Mammary epithelial cell (primary cell): ENCODE measurements around the gene PNISR.

ENCODE experiments used
- EZH2 ChIP-seq: IDR thresholded peaks from 2 replicates; pipeline ENCODE4 v1.6.1; 2012; ENCODE audit warnings: low read length, inconsistent platforms, borderline replicate concordance
- TF ChIP-seq, protein P1 (sequence below), 2 donors: IDR thresholded peaks in 1 of 2; conservative IDR thresholded peaks in 1 of 2; 2 replicates each; pipeline ENCODE4 v1.5.1; 2011 to 2012; ENCODE audit warnings: inconsistent platforms in 2 of 2, low read length in 2 of 2, mild to moderate bottlenecking in 2 of 2, control low read depth in 1 of 2, low read depth in 1 of 2; ENCODE audit not compliant: insufficient read depth in 1 of 2; ENCODE audit errors: extremely low read depth in 1 of 2

DNA sequence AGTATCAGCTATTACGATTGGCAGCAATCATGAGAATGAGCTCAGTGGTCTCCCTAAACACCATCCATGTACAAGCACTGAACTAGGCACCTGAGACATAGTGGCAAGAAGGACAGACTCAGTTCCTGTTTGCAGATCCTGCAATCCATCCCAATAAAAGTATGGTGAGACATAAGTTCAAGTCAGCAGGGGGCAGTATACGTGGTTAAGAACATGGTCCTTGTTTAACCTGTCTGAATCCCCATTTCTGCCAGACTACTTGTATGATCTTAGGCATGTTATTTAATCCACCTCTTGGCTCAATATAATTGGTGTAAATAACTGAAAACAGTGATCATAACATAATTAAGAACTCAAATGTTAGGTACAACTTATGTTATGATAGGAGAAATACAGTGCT, 33.2 kb upstream of the PNISR start:
- TF ChIP-seq, protein P1, sequence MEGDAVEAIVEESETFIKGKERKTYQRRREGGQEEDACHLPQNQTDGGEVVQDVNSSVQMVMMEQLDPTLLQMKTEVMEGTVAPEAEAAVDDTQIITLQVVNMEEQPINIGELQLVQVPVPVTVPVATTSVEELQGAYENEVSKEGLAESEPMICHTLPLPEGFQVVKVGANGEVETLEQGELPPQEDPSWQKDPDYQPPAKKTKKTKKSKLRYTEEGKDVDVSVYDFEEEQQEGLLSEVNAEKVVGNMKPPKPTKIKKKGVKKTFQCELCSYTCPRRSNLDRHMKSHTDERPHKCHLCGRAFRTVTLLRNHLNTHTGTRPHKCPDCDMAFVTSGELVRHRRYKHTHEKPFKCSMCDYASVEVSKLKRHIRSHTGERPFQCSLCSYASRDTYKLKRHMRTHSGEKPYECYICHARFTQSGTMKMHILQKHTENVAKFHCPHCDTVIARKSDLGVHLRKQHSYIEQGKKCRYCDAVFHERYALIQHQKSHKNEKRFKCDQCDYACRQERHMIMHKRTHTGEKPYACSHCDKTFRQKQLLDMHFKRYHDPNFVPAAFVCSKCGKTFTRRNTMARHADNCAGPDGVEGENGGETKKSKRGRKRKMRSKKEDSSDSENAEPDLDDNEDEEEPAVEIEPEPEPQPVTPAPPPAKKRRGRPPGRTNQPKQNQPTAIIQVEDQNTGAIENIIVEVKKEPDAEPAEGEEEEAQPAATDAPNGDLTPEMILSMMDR (conservative IDR thresholded peaks at IDR 0.05 in 1 of 2, IDR thresholded peaks at IDR 0.05 in 1 of 2; ENCODE audit: extremely low read depth in 1 of 2, insufficient read depth in 1 of 2, low read depth in 1 of 2, low read length in 2 of 2): peak; percentile 27 to 32
- TF ChIP-seq EZH2: no peak
